ENCODE measurements around the gene H1-8.
"Not testable (repeated sequence)": the region's sequence is repeated elsewhere in the genome, so short reads cannot be mapped to it uniquely, and the experiment has no call there.

Gene H1-8, protein sequence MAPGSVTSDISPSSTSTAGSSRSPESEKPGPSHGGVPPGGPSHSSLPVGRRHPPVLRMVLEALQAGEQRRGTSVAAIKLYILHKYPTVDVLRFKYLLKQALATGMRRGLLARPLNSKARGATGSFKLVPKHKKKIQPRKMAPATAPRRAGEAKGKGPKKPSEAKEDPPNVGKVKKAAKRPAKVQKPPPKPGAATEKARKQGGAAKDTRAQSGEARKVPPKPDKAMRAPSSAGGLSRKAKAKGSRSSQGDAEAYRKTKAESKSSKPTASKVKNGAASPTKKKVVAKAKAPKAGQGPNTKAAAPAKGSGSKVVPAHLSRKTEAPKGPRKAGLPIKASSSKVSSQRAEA

DNA sequence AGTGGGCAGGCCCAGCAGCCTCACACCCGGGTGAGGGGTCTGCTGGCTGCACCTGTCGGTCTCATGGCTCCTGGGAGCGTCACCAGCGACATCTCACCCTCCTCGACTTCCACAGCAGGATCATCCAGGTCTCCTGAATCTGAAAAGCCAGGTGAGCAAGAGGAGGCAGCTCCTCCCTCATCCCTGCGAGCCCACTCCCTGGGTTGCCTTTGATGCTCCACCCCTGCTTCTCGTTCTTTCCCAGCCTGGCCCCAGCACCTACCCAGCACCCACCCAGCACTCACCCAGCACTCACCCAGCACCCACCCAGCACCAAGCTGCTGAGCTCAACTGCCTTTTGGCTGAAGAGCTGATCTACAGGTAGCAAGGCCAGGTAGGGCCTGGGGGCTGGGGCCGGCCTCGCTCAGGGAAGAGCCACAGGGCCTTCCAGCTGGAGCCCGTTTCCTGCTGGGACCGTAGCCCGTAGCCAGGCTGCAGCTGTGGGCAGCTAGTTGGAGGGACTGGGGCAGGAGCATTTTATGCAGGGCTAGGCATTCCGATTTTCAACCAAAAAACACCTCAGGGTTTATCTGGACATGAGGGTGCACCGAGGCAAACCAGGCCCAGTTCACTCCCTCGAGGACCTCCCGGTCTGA is at the start of gene H1-8:
Gene H1-8, plus strand, starts transcription at position 20 of the 635 bp plus-strand sequence. Its CDS starts 44 bp downstream, at position 64.
- no peak for DNase-seq (ENCODE audit: low read depth, low spot score)

DNA sequence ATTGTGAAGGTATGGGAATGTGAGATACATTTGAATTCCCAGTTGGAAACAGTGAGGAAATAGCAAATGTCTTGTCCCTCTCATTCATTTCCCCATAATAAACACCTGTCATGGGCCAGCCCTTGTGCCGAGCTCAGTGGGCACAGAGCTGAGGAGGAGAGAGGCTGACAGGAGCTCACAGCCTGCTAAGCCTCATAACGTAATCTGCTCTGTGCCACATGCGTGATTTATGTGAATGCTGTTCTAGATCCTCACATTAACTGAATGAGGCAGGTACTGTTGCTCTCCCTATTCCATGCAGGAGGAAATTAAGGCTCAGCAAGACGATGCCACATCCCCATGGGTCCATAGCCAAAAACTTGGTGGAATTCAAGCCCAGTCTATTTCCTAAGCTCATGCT is 49.8 kb upstream of the H1-8 start:
- no peak for DNase-seq (ENCODE audit: low read depth, low spot score)

DNA sequence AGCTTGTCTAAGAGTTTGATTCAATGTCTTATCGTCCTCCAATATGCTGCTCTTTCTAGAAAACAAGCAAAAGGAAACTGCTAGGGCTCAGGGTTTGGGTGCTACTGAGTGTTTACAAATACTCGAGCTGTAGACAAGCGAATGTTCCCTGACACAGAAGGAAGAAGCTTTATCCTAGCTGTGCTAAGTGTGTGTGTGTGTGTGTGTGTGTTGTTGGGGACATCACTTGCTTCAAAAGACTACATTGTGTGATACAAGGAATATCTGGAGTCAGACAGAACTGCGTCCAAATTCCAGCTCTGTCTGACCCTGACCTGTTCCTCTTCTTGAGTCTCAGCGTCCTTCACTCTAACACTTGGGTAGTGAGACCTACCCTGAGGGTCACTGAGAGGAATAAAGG is 48.5 kb upstream of the H1-8 start:
- DNase-seq (ENCODE audit: low read depth, low spot score) = not testable (repeated sequence)

DNA sequence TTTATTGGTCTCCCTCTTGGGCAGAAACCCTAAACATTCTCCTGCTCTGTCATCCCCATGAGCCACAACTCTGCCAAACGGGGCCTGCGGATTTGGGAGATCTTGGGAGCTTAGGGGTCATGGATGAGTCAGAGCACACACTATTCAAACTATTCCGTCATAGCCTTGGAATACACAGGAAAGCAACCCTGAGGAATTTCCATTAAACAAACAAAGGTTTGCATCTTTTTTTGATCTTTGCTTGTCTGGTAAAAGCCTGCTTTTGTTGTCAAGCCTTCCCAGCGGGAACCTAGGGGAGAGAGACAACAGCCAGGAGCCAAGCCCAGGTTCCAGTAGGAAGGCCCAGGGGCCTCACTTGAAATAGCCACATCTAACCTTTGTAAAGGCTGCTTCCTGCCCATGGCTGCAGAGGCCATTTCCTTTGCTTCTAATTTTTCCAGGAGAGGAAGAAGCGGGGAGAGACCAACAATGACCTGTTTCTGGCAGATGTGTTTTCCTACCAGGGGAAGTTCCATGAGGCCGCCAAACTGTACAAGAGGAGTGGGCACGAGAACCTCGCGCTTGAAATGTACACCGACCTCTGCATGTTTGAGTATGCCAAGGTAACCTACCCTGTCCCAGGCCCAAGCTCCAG is 47.9 kb upstream of the H1-8 start:
- peak; percentile 52 for DNase-seq (ENCODE audit: low read depth, low spot score)

DNA sequence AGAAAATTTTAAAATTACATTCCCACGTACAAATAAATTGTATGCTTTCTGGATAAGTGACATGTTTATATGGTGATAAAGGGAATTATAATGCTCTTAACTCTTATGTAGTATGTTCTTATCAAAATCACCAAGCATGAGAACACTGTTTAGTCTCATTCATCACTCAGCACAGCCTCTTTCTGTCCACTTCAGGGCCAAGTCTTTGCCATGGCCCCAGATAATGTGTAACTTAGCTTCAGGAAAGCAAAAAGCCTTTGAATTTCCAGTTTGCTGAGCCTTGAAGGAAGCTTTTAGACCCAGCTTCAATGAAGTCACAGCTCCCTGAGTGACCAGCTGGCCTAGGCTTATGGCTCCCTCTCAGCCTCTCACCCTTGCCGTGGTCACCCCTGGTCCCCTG is 45.1 kb upstream of the H1-8 start:
- not testable (repeated sequence) for DNase-seq (ENCODE audit: low read depth, low spot score)

DNA sequence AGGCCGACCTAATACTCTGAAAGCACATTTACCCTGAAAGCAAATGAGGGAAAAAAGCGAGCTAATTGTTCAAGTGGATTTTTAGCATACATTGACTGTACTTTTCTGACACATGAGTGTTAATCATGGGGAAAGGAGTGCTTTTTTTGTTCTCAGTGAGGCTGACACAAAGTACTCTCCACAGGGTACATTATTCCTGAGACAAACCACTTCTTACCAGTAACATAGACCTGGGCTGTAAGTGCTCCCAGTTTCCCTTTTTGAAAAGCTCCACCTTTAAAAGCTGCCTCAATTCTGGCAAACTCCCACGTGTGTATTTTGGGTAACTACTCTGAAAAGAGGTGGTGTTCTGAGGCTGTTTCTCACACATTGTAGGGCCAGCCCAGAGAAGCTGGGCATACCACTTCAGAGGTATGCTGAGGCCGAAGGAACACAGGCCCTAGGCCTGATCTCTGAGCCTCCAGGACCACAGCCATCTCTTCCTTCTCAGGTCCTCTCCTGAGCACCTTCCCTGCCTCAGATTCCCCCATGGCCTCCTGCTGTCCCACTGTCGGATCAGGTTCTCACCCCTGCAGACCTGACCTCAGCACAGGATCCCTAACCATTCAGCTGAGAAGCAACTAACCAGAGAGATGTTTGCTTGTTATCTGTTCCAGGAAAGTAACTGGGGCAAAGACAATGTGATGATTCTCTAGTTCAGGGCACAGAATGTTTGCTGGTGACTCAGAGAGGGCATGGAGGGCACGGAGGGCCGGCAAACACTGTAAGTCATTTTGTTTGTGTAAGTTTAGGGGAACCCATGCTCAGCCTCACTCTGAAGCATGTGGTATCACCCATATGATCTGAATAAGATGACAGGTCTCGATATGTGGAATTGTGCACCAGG is 44.1 kb upstream of the H1-8 start:
- DNase-seq (ENCODE audit: low read depth, low spot score) = not testable (repeated sequence)

DNA sequence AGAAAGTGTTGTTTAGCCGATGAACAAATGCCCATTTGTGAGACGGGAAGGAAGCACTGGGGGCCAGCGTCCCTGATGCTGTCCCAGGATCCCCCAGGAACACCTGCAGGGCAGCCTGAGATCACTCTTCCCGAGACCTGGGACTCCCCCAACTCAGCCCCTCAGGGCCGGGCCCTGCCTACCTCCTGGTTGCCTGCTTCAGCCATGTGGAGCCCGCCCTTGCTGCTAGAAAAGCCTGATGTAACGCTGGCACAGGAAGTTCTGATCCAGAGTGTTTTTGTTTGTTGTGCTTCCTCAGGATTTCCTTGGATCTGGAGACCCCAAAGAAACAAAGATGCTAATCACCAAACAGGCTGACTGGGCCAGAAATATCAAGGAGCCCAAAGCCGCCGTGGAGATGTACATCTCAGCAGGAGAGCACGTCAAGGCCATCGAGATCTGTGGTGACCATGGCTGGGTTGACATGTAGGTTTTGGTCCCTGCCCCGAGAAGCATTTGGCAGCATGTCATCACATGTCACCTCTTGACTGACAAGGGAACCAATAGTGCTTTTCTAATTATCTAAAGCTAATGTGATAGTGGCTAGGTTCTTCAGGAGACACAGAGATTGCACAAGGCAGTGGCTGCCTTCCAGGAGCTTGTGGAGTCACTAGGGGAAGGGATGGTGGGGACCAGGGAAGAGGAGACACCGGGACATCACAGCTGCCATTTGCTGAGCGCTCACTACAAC is 43.2 kb upstream of the H1-8 start:
- DNase-seq (ENCODE audit: low read depth, low spot score) = not testable (repeated sequence)

DNA sequence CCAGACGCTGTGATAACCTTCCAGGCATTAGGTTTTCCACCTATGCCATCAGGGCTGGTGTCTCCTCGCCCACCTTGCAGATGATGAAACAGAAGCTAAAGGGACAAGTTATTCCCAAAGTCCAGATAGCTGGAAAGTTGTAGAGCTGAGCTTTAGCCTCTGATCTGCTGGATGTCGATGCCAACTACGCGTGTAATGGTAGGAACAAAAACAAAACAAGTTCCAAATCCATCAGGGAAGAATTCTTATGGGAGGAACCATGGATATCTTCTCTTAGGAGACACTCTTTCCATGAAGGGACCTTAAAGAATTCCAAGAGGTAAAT is 42.7 kb upstream of the H1-8 start:
- no peak for DNase-seq (ENCODE audit: low read depth, low spot score)

DNA sequence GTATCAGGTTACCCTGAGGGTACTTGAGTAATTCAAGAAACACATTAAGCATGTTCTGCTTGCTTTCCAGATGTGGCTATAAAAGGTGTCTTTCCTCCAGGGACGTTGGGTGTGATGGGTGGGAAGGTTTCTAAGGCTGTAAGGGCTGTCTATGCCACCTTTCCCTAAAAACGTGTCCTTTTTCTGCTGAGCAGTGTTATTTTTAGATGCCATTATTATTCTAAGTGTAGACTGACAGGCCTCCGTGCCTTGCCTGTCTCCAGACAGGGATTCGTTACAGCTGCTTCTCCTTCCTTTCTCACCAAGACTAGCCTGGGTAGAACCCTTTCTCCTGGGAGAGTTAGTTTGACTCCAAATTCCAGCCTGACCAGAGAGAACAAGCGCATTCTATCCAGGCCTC is 41.3 kb upstream of the H1-8 start:
- DNase-seq (ENCODE audit: low read depth, low spot score) = no peak

DNA sequence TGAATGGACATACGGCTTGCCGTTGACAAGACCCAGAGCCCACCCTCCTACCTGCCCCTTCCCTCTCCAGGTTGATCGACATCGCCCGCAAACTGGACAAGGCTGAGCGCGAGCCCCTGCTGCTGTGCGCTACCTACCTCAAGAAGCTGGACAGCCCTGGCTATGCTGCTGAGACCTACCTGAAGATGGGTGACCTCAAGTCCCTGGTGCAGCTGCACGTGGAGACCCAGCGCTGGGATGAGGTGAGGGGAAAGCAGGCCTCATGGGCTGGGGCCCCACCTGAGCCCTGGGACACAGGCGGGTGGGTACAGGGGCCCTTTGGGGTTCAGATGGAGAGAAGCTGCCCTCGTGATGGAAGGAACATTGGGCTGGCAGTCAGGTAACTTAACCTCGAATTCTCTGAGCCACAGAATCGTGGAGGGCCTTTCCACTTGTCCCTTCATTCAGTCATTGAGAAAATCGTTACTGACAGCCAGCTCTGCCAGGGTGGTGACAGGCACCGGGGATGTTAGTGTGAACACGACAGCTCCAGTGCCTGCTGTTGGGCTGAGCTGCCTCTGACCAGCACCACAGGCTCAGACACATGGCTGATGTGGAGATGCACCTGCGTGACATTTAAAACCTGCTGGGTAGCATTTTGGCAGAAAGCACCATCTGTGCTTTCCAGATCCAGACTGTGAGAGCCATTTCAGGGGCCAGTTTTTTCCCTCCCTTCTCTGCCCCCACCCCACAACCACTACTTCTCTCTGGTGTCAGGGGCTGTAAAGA is 40.1 kb upstream of the H1-8 start:
- DNase-seq (ENCODE audit: low read depth, low spot score) = no peak

DNA sequence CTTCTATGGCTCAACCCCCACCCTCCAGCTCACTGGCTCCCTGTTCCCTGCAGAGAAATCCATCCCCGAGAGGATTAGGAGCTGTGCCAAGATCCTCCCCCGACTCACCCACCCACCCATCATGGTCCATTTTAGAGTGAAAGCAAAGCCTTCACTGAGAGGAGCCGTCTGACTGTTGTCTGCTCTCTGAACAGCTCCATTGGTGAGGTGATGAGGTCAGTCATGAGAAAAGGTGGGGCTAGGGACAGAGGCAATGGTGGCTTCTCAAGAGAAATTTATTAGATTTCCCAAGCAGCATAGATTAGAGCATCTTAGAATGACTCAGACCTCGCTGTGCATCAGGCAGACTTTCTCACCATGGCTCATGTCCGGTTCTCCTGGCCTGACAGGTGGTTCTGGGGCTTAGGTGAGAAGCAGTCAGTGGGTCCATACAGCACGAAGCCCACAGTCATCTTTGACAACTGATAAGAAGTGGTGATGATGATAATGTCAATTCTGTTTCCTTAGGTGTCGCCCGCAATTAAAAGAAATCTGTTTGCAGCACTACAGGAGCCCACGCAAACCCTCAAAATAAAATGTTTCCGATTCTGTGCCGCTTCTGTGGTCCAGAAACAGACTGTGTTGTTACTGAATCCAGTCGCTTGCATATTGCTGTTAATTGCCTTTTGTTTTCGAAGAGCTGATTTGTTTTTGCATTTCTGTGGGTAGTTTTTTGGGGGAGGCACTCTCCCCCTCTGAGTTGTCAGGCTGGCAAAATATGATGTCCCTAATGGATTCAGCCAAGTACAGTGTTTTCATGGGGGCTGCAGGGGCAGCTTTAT is 39.3 kb upstream of the H1-8 start:
- DNase-seq (ENCODE audit: low read depth, low spot score) = no peak

DNA sequence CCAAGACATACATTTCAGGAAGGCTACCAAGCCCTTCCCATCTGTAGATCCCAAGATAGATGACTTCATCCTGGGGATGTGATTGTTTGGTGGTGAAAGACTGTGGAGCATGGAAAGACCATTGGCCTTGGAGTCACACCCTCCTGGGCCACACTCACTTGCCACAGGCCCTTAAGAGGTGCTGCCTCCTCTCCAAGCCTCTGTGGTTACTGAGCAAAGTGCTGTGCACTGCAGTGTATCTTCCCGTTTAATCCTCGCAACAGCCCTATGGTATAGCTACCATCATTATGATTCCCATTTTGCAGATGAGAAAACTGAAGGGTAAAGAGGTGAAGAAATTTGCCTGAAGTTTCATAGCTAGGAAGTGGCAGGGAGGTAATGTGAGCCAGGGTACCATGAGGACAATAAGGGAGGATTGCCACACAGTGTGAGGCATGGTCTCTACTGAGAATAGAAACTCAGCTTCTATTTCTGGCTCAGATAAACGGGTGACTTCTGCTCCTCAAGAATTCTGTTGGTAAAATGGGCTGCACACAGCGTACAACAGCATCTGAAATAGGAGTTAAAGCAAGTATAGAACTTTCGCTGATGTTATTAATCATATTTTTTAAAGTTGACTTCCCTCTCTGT is 38.4 kb upstream of the H1-8 start:
- no peak for DNase-seq (ENCODE audit: low read depth, low spot score)

DNA sequence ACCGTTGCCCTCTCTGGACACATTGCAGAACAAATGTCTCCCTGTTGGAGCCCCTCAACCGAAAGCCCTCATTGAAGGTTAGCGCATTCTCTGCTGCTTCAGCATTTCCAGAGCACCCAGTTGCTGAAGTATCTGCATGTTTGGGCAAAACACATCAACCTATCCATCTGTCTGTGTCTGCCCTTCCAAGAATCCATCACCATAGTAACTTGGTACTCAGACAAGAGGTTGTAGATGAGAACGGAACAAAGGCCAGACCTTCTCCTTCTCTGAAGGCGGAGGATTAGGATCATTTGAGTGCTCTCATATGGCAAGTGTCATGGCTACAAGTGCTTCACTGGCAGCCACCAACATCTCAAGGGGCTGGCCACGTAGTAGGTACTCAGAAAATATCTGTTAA is 37.6 kb upstream of the H1-8 start:
- DNase-seq (ENCODE audit: low read depth, low spot score) = no peak

DNA sequence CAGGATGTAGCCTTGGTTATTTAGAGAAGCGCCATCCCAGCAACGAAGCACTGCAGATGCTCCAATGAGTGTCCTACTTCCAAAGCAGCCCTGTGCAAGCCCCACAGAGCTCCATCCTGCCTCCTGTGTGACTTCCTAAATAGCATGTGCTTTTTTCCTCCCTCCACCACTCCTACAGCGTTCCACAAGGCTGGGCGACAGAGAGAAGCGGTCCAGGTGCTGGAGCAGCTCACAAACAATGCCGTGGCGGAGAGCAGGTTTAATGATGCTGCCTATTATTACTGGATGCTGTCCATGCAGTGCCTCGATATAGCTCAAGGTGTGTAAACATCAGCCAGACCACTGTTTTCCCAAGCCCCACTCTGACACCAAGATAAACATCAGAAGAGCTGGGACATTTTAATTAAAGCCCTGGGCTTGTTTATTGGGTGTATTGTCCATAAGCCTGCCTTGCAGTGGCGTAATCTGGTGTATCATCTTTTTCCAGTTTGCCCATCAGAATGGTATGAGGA is 36.7 kb upstream of the H1-8 start:
- no peak for DNase-seq (ENCODE audit: low read depth, low spot score)

DNA sequence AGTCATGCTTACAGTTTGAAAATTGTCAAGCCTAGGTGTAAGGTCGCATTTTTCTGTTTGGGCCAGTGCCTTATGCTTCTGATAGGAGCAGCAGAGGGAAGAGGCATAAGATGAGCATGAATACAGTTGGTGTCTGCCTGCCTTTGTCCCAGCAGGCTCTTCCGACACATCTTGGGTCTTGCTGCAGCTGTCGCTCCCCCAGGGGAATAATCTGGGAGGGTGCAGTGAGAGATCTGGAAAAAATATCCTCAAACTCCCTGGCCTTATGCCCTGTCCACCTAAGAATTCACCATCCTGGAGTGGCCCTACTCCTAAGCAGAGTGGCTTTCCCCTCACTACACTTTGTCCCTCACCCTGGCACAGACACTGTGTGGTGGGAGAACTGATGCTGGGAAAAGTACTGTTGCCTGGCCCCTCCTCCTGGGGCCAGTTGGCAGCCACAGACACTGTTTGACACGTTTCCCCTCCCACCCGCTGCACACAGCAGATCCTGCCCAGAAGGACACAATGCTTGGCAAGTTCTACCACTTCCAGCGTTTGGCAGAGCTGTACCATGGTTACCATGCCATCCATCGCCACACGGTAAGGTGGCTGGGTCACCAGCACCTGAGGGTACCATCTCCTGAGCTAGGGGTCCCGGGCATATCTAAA is 35.7 kb upstream of the H1-8 start:
- no peak for DNase-seq (ENCODE audit: low read depth, low spot score)

DNA sequence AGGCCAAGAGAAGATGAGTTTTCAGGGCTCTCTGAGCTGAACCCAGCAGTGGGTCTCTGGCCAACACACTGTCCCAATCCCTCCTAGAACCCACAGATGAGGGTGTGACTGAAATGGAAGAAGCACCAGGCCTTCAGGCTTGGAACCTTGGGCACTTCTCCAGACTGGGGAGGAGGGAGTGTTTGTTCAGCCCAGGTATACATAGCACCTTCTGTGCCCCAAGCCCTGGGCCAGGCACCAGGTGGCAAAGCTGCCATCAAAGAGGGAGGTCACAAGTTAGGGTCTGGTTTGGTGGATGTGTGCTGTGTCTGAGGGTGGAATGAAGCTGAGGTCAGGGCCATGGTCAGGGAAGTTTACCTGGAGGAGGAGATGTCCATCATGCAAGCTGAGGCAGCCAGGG is 30.4 kb upstream of the H1-8 start:
- no peak for DNase-seq (ENCODE audit: low read depth, low spot score)

DNA sequence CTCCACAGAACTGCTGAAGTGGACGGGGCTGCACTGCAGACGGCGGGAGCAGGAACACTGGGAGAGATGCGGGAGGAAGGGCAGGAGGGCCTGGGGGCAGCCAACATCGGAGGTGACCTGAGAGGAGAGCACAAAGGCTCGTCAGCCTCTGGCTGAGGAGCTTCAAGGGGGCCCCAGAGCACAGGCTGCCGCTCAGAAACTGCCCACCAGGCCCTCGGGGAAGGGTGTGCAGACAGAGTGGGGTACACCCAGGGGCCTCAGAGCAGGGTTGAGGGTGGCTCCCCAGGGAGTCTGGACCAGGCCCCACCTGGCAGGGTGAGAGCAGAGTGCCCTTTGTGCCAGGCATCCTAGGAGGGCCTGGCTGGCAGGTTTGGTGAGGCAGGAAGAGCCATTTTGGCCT is 29.3 kb upstream of the H1-8 start:
- no peak for DNase-seq (ENCODE audit: low read depth, low spot score)

DNA sequence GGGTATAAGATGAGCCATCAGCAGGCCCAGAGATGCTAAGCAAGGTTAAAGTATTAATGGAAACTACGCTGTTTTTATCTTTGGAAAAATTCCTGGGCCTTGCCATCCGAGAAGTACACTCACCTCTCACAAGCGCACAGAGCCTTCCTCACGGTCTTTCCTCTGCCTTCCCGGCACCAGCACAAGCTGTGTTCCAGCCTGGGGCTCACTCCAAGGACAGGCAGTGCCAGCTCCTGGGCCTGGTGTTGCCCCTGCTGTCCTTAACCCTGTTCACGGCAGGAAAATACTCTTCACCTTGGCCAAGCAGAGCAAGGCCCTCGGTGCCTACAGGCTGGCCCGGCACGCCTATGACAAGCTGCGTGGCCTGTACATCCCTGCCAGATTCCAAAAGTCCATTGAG is 28.9 kb upstream of the H1-8 start:
- DNase-seq (ENCODE audit: low read depth, low spot score) = no peak

DNA sequence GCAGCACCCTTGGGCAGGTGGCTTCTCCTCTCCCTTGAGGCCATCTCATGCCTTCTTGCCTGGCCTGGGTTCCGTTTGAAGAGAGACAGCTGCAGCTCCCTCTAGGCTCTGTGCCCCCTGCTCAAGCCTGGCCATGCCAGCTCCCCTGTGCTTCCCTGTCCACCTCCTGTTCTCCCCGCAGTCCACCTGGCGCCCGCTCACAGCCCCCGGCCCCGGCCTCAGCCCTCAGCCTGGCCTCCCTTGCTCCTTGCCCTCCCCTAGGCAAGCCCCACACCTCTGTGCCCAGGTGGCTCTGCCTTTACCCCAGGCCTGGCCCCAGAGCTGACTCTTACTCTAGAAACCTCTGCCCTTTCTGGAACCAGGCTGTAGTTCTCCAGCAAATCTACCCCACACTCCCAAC is 28.4 kb upstream of the H1-8 start:
- DNase-seq (ENCODE audit: low read depth, low spot score) = no peak

All from iPS DF 19.7 (cell line).